Activated T-helper 1 cell treated with anti-CD3 and anti-CD28 coated beads, Interleukin-12 subunit alpha, Interleukin-12 subunit beta, Interleukin-2, Interleukin-4 antibody, amounts not matched to agents 30 ng/mL and 10 ng/mL and 1 ng/mL, durations not matched to agents 14 hours and 24 hours and 36 hours (primary cell): ENCODE data around the gene ULBP2. TPM values are rescaled to one million over a fixed set of nuclear protein-coding genes. Genes with fewer than 3 reads are reported as not detected.
"Not testable (repeated sequence)": the region's sequence is repeated elsewhere in the genome, so short reads cannot be mapped to it uniquely, and the experiment has no call there.

Experiments used
- DNase-seq: peaks from one replicate; pipeline ENCODE4 v3.0.0; 2021; ENCODE audit warnings: low spot score
- H3K27ac Mint-ChIP-seq: one replicate; pipeline ENCODE4 v1.8.0; 2021; ENCODE audit warnings: mild to moderate bottlenecking, mixed read lengths
- H3K27me3 Mint-ChIP-seq: one replicate; pipeline ENCODE4 v1.8.0; 2022; ENCODE audit warnings: mild to moderate bottlenecking, moderate library complexity, mixed read lengths; ENCODE audit not compliant: insufficient read depth
- H3K36me3 Mint-ChIP-seq: one replicate; pipeline ENCODE4 v1.8.0; 2021; ENCODE audit warnings: low read depth, mixed read lengths
- H3K4me1 Mint-ChIP-seq: one replicate; pipeline ENCODE4 v1.8.0; 2021; ENCODE audit warnings: low read depth, mixed read lengths
- H3K4me3 Mint-ChIP-seq: one replicate; pipeline ENCODE4 v1.8.0; 2021; ENCODE audit warnings: mild to moderate bottlenecking, moderate library complexity, mixed read lengths
- H3K9me3 Mint-ChIP-seq: one replicate; pipeline ENCODE4 v1.8.0; 2021; ENCODE audit warnings: mixed read lengths
- intact Hi-C: fragments of 100-400 bp; cut with micrococcal nuclease; formaldehyde crosslinking; loops from one replicate; pipeline ENCODE4 v1.15.1; 2024
- total RNA-seq: library from RNA; stranded (reverse); gene quantifications from 2 replicates; pipeline ENCODE4 v1.2.3, GENCODE V29; 2022

Gene ULBP2
- total RNA-seq, 1 donor from 2014 or later, result 0.65 TPM

DNA sequence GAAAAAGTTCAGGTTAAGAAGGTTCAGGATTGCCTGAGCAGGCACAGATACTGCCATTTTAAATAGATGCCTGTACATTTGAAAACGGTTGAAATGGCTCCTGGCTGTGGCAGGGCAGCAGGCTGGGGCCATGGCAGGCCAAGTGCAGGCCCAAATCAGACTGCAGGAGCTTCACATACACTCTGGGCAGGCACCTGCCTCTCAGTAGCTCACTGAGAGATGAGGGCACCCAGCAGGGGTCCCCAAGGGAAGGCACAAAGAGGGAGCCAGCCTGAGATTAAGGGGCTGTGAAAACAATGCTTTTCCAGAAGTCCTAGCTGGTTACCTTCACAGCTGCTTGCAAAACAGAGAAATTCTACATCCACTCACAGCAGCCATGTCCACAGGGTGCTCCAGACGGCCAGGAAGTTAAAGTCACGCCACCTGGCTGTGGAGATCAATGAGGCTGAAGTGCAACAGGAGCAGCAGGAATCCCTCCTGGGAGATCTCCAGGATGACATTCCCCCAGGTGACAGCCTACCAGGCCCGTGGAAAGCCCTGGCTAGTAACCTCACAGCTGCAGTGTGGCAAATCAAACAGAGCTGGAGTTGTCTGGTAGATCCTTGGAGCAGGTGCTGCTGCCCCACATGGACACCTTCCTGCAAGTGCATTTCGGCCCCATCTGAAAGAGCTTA, 37.7 kb upstream of the ULBP2 start:
- Mint-ChIP-seq H3K4me1 (no peaks in the 10 kb centered on the region), H3K4me3 (no peak overlapping the region), H3K9me3 (peaks cover 6% of the 10 kb centered on the region), H3K27ac (no peak overlapping the region), H3K27me3 (peaks cover 12% of the 10 kb centered on the region), H3K36me3 (no peaks in the 10 kb centered on the region)
- no peak for DNase-seq
- intact Hi-C loops, result no loop called here

DNA sequence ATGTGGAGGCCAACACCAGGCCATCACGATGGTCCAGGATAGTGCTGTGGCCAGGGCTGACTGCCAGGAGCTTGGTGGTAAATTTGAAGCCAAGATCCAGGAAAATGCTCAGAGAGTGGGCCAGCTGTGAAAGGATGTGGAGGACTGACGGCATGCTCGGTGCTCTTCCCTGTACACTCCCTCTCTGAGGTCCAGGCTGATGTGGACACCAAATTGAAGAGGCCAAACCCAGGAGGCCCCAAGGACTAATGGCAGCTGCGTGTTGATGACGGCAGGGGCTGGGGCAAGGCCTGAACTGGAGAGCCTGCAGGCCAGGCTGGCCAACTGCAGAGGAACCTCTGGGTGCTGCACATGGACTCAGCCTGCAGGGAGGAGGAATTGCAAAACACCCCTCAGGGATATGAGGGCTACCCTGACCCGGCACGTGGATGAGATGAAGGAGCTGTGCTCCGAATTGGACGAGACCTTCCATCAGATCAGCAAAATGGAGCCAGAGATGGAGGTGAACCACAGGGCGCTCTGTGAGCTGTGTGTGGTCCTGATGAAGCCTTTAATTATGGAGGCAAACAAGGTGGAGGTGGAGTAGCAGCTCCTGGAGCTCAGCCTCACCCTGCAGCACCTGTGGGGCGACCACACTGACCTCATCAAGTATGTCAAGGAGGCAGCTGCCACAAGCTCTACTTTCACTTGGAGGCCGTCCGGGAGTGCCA, 37.0 kb upstream of the ULBP2 start:
- no peaks in the 10 kb centered on the region for H3K4me1 Mint-ChIP-seq
- no peak for DNase-seq
- H3K9me3 Mint-ChIP-seq, result peaks cover 6% of the 10 kb centered on the region
- H3K27me3 Mint-ChIP-seq, result peaks cover 11% of the 10 kb centered on the region
- no peak overlapping the region for H3K4me3 Mint-ChIP-seq
- intact Hi-C loops, result no loop called here
- H3K27ac Mint-ChIP-seq, result no peak overlapping the region
- no peaks in the 10 kb centered on the region for H3K36me3 Mint-ChIP-seq

- DNase-seq, result no peak
- Mint-ChIP-seq H3K9me3 (peaks cover 6% of the 10 kb centered on the region), H3K4me1 (no peaks in the 10 kb centered on the region), H3K27ac (no peak overlapping the region), H3K4me3 (no peak overlapping the region), H3K36me3 (no peaks in the 10 kb centered on the region), H3K27me3 (peaks cover 11% of the 10 kb centered on the region)
- intact Hi-C loops, result no loop called here
These were observed 36.4 kb upstream of the ULBP2 start for GRCh38 chr6:149905371-149905910.

DNA sequence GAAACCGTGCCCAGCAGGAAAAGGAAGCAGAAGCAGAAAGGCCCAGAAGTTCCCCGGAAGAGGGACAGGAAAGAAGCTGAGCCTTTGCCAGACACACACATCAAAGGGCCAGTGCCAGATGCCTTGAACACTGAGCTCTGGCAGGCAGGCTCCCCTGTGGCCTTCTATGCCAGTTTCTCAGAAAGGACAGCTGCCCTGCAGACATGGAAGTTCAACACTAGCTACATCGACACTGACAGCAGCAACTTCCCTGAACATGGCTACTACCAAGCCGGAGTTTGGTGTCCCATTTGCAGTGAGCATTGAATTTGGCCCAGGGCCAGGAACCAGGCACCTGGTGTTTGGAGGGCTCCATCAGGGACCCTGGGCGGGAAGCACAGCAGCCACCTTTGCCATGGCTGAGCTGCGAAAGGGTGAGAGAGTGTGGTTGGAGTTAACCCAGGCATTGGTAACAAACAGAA, 35.9 kb upstream of the ULBP2 start:
- DNase-seq, result no peak
- intact Hi-C loops, result no loop called here
- Mint-ChIP-seq H3K9me3 (peaks cover 6% of the 10 kb centered on the region), H3K4me3 (no peak overlapping the region), H3K36me3 (no peaks in the 10 kb centered on the region), H3K27ac (no peak overlapping the region), H3K4me1 (no peaks in the 10 kb centered on the region), H3K27me3 (peaks cover 11% of the 10 kb centered on the region)

DNA sequence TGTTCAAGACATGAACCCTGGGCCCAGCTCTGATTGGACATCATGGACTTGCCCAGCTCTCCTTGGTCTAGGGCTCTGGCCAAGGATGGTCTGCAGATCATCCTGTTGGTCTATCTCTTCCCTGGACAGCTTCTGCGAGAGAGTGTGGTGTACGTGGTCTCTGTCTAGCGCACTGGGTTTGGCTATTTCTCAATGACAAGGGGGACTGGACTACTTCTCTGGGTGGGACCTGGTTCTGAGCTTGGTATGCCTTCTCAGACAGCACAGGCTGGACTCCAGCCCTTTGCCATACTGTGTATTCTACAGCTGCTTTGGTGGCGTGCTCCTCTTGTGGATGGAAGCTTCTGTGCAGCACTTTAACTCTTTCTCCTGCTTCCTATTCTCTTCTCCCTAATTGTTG, 35.4 kb upstream of the ULBP2 start:
- H3K4me1 Mint-ChIP-seq, result no peaks in the 10 kb centered on the region
- no peaks in the 10 kb centered on the region for H3K36me3 Mint-ChIP-seq
- peaks cover 12% of the 10 kb centered on the region for H3K27me3 Mint-ChIP-seq
- no peak overlapping the region for H3K27ac Mint-ChIP-seq
- intact Hi-C loops, result no loop called here
- no peak for DNase-seq
- peaks cover 6% of the 10 kb centered on the region for H3K9me3 Mint-ChIP-seq
- no peak overlapping the region for H3K4me3 Mint-ChIP-seq

DNA sequence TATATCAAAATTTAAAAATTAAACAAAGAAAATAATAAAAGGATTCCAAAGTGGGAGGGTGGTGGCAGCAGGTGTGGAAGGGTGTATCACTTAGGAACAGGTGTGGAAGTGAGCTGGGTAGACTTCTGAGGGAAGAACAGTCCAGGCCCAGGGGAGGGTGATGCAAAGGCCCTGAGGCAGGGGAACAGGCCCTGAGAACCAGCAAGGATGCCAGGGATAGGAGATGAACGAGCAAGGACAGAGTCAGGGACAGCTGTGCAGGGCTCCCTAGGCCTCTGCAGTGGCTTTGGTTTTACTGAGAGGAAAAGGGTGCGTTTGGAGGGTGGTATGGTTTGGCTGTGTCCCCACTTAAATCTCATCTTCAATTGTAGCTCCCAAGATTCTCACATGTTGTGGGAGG, 34.5 kb upstream of the ULBP2 start:
- no peak for DNase-seq
- Mint-ChIP-seq H3K4me1 (no peaks in the 10 kb centered on the region), H3K27me3 (peaks cover 11% of the 10 kb centered on the region), H3K4me3 (no peak overlapping the region), H3K9me3 (peaks cover 6% of the 10 kb centered on the region), H3K27ac (no peak overlapping the region), H3K36me3 (no peaks in the 10 kb centered on the region)
- intact Hi-C loops, result no loop called here

GRCh38 chr6:149908480-149908879, 33.3 kb upstream of the ULBP2 start:
- H3K9me3 Mint-ChIP-seq, H3K4me3 Mint-ChIP-seq, H3K27ac Mint-ChIP-seq, H3K4me1 Mint-ChIP-seq, H3K36me3 Mint-ChIP-seq, intact Hi-C loops, DNase-seq: not testable (repeated sequence)
- peaks cover 16% of the 10 kb centered on the region for H3K27me3 Mint-ChIP-seq

GRCh38 chr6:149909701-149910470, 31.9 kb upstream of the ULBP2 start:
- no peak overlapping the region for H3K27ac Mint-ChIP-seq
- H3K27me3 Mint-ChIP-seq, result peaks cover 24% of the 10 kb centered on the region
- no peaks in the 10 kb centered on the region for H3K36me3 Mint-ChIP-seq
- peaks cover 6% of the 10 kb centered on the region for H3K9me3 Mint-ChIP-seq
- H3K4me3 Mint-ChIP-seq, result no peak overlapping the region
- DNase-seq, result no peak
- no peaks in the 10 kb centered on the region for H3K4me1 Mint-ChIP-seq
- intact Hi-C loops, result no loop called here

- Mint-ChIP-seq H3K27me3 (peaks cover 25% of the 10 kb centered on the region), H3K36me3 (no peaks in the 10 kb centered on the region), H3K4me1 (no peaks in the 10 kb centered on the region), H3K27ac (no peak overlapping the region), H3K9me3 (peaks cover 6% of the 10 kb centered on the region), H3K4me3 (no peak overlapping the region)
- intact Hi-C loops, result no loop called here
- DNase-seq, result no peak
These were observed 31.1 kb upstream of the ULBP2 start for GRCh38 chr6:149910721-149911151.

DNA sequence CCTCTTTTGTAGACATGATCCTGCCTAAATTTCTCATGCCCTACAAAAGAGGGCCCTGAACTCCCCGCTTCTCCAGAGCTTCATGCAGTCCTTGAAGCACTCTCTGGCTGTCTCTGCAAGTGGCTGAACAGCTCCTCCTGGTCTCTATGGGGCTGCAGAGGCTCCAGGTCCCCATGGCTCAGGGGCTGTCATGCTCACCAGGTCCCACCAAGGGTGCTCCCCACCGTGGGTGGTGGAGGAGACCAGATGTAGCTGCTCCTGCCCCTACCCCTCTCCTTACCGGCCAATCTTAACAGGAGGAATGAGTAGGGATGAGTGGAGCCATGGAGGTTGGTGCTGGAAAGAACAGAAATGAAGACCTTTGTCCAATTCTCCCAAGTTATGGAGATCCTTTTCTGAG, 29.1 kb upstream of the ULBP2 start:
- peaks cover 29% of the 10 kb centered on the region for H3K27me3 Mint-ChIP-seq
- H3K4me3 Mint-ChIP-seq, H3K36me3 Mint-ChIP-seq, intact Hi-C loops, H3K9me3 Mint-ChIP-seq, H3K27ac Mint-ChIP-seq, H3K4me1 Mint-ChIP-seq, DNase-seq: not testable (repeated sequence)

DNA sequence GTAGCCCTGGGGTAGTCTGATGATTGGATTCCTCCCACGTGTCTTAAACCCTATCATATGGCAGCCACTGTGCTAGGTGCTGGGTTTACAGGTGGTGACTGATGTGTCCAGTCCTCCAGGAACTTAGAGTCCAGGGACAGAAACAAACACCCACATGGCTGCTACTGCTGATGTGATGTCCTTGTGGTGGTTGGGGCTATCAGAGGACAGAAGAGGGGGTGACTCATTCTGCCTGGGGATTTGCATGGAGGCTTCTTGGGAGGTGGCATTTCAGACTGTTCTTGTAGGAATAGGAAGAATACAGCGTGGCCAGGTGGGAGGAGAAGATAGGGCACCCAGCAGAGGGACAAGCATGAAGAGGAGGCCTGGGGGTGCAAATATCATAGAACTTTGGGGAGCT, 28.7 kb upstream of the ULBP2 start:
- no peaks in the 10 kb centered on the region for H3K36me3 Mint-ChIP-seq
- H3K9me3 Mint-ChIP-seq, result peaks cover 2% of the 10 kb centered on the region

DNA sequence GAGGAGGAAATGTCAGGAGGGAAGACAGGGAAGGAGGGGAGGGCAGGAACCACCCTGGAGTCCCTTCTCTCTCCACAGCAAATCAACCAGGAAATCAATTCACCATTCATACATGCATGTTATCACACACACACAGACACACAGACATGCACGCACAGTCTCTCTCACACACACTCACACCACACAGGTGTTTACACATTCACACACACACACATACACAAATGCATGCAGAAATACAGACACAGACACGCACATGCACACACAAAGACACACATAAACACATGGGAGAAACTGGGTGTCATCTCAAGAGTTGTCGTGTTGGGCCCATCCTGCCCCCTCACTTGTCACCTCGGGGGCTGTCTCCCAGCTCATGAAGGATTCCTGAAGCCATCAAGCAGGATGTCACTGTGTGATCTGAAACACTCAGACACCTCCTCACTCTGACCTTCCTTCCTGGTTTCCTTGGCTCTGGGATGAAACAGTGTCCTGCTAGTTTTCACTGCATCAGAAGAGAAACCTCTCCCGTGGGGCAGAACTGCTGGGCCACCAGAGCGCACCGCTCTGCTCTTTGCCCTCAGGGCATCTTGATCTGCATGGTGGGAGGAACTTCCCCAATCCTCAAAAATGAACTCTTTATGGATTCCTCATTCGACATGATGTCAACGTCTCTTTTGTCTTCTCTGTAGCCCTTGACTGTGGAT, 28.1 kb upstream of the ULBP2 start:
- Mint-ChIP-seq H3K4me1 (no peaks in the 10 kb centered on the region), H3K27ac (no peak overlapping the region), H3K9me3 (no peaks in the 10 kb centered on the region), H3K36me3 (no peaks in the 10 kb centered on the region), H3K27me3 (peaks cover 29% of the 10 kb centered on the region), H3K4me3 (no peak overlapping the region)
- intact Hi-C loops, result no loop called here
- DNase-seq, result no peak

More for the DNA sequence above, 28.7 kb upstream of the ULBP2 start:
- intact Hi-C loops, result no loop called here
- Mint-ChIP-seq H3K27ac (no peak overlapping the region), H3K4me3 (no peak overlapping the region), H3K27me3 (peaks cover 29% of the 10 kb centered on the region), H3K4me1 (no peaks in the 10 kb centered on the region)
- DNase-seq, result no peak
